LoVo (cell line): ENCODE data around the gene KCND3.
A peak's percentile ranks its signal among the peaks of the same experiment; 100 is the strongest.

Source experiments
- DNase-seq: peaks from one replicate; pipeline ENCODE4 v3.0.0-alpha.2; 2016; ENCODE audit warnings: low spot score

KCND3 gene

GRCh38 chr1:111776391-111776790, 213.1 kb downstream of the KCND3 start:
- no peak for DNase-seq

GRCh38 chr1:111775966-111776365, 213.5 kb downstream of the KCND3 start:
- DNase-seq: no peak

GRCh38 chr1:111770916-111771315, 218.6 kb downstream of the KCND3 start:
- no peak for DNase-seq

GRCh38 chr1:111769517-111770146, 219.8 kb downstream of the KCND3 start:
- DNase-seq: peak; percentile 45

- no peak for DNase-seq
These were observed 220.8 kb downstream of the KCND3 start for GRCh38 chr1:111768625-111769024.

GRCh38 chr1:111768023-111768422, 221.4 kb downstream of the KCND3 start:
- no peak for DNase-seq

- DNase-seq: no peak
These were observed 227.1 kb downstream of the KCND3 start for GRCh38 chr1:111762332-111762731.

GRCh38 chr1:111761717-111762116, 227.8 kb downstream of the KCND3 start:
- no peak for DNase-seq

GRCh38 chr1:111758373-111758772, 231.1 kb downstream of the KCND3 start:
- no peak for DNase-seq

GRCh38 chr1:111756124-111756513, 233.3 kb downstream of the KCND3 start:
- DNase-seq: no peak

GRCh38 chr1:111755331-111756123, 233.9 kb downstream of the KCND3 start, which contains the start of gene DDX20:
Gene DDX20 (plus strand): TSS chr1:111755901. CDS start chr1:111755925, 24 bp downstream.
- DNase-seq: peak; percentile 93

- no peak for DNase-seq
These were observed 234.5 kb downstream of the KCND3 start for GRCh38 chr1:111754984-111755330.

GRCh38 chr1:111751906-111752575, 237.4 kb downstream of the KCND3 start:
- DNase-seq: no peak

- no peak for DNase-seq
These were observed 238.6 kb downstream of the KCND3 start for GRCh38 chr1:111750856-111751255.

- no peak for DNase-seq
These were observed 239.8 kb downstream of the KCND3 start for GRCh38 chr1:111749628-111750027.

- DNase-seq: no peak
These were observed 241.5 kb downstream of the KCND3 start for GRCh38 chr1:111747947-111748346.

- peak; percentile 88 for DNase-seq
These were observed 242.2 kb downstream of the KCND3 start for GRCh38 chr1:111747282-111747734.

- DNase-seq: no peak
These were observed 242.9 kb downstream of the KCND3 start for GRCh38 chr1:111746614-111746999.

- DNase-seq: no peak
These were observed 243.5 kb downstream of the KCND3 start for GRCh38 chr1:111745675-111746613.

GRCh38 chr1:111743679-111744101, 245.8 kb downstream of the KCND3 start:
- no peak for DNase-seq

GRCh38 chr1:111742938-111743549, 246.4 kb downstream of the KCND3 start:
- DNase-seq: no peak
